Astrocyte (in vitro differentiated cells and primary cell): Measurements from ENCODE around the gene ZNF253.
"Not testable (repeated sequence)": the region's sequence is repeated elsewhere in the genome, so short reads cannot be mapped to it uniquely, and the experiment has no call there.

ENCODE experiments used
- EZH2 ChIP-seq: IDR thresholded peaks from 2 replicates; pipeline ENCODE4 v1.6.1; 2012; ENCODE audit warnings: mild to moderate bottlenecking, low read length, inconsistent platforms; ENCODE audit not compliant: insufficient read depth
- TF ChIP-seq, protein P1 (sequence below): IDR thresholded peaks from 2 replicates; pipeline ENCODE4 v1.5.1; 2011; ENCODE audit warnings: low read depth, mild to moderate bottlenecking, inconsistent platforms, low read length, moderate library complexity; ENCODE audit not compliant: insufficient read depth

GRCh38 chr19:19821976-19822375 is 43.7 kb upstream of the ZNF253 start:
- TF ChIP-seq, protein P1, sequence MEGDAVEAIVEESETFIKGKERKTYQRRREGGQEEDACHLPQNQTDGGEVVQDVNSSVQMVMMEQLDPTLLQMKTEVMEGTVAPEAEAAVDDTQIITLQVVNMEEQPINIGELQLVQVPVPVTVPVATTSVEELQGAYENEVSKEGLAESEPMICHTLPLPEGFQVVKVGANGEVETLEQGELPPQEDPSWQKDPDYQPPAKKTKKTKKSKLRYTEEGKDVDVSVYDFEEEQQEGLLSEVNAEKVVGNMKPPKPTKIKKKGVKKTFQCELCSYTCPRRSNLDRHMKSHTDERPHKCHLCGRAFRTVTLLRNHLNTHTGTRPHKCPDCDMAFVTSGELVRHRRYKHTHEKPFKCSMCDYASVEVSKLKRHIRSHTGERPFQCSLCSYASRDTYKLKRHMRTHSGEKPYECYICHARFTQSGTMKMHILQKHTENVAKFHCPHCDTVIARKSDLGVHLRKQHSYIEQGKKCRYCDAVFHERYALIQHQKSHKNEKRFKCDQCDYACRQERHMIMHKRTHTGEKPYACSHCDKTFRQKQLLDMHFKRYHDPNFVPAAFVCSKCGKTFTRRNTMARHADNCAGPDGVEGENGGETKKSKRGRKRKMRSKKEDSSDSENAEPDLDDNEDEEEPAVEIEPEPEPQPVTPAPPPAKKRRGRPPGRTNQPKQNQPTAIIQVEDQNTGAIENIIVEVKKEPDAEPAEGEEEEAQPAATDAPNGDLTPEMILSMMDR, result not testable (repeated sequence)
- TF ChIP-seq EZH2, result not testable (repeated sequence)
